ENCODE data around the gene MSANTD2. TPM values are rescaled to one million over a fixed set of nuclear protein-coding genes. Genes with fewer than 3 reads are reported as not detected.

The MSANTD2 gene
- total and polyA plus RNA-seq, 4 experiments from 2014 or later, result 2.4 to 26.3 (median 15.9) TPM

DNA sequence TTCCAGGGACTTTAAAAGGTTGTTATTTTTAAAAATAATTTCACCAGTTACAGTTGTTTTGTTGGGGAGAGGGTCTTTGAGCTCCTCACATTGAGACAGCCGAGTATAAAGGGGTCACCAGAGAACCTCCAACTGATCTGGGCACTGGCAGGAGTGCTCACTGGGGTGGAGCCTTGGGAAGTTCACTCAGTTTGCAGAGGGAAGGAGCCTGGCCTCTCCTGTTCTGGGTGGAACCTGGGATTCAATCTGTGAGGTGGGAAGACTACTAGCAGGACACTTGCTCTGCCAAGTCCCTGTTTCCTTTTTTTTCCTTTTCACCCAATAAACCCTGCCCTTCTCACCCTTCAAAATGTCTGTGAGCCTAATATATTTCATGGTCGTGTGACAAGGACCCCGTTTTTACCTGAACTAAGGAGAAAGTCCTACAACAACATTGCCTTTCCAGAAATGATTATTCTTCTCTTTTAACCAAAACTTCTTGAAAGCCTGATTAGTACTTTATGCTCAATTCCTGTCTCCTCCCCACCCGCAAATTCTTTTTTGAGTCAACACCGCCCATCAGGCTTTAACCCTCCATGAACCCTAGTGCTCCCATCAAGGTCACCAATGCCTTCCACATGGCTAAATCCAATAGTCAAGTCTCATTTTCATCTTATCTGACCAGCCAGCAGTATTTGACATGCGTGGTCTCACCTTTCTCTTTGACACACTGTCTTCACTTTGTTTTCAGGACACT lies 22.0 kb upstream of the MSANTD2 start:
- DNase-seq, result no peak
- H3K4me1 Mint-ChIP-seq, result no peaks in the 10 kb centered on the region
- no peaks in the 10 kb centered on the region for H3K36me3 Mint-ChIP-seq
- no peak overlapping the region for H3K4me3 Mint-ChIP-seq
- H3K9me3 ChIP-seq (ENCODE audit: control insufficient read depth in 1 of 2, low read length in 2 of 2), result no peaks in the 10 kb centered on the region
- no peaks in the 10 kb centered on the region for H3K36me3 ChIP-seq (ENCODE audit: insufficient read depth, low read length)
- no peaks in the 10 kb centered on the region for H3K27me3 ChIP-seq (ENCODE audit: insufficient read depth, low read length)
- no peak overlapping the region for H3K4me3 ChIP-seq (ENCODE audit: low read length in 2 of 2)
- ChIA-PET POLR2A (ENCODE audit: partially characterized antibody) (interaction anchor here (1.0 kb wide), 1 partner anchor 148 kb away, joined by 3 read pairs; the partner anchor contains the start of genes SIAE and SPA17), CTCF (ENCODE audit: partially characterized antibody) (interaction anchor here (0.9 to 1.0 kb wide), 2 partner anchors 10 to 15 kb away, joined by 3 read pairs; no protein-coding TSS in a partner anchor)
- intact Hi-C loops (cut with micrococcal nuclease), result no loop called here
- H3K4me1 ChIP-seq (ENCODE audit: insufficient read depth, low read length), result no peaks in the 10 kb centered on the region
- peaks cover 34 to 52% of the 10 kb centered on the region in 2 donors for H3K27me3 Mint-ChIP-seq
- H3K27ac Mint-ChIP-seq, result no peak overlapping the region
- no peak overlapping the region for H3K27ac ChIP-seq (ENCODE audit: low read depth, low read length)
- no peaks in the 10 kb centered on the region for H3K9me3 Mint-ChIP-seq

DNA sequence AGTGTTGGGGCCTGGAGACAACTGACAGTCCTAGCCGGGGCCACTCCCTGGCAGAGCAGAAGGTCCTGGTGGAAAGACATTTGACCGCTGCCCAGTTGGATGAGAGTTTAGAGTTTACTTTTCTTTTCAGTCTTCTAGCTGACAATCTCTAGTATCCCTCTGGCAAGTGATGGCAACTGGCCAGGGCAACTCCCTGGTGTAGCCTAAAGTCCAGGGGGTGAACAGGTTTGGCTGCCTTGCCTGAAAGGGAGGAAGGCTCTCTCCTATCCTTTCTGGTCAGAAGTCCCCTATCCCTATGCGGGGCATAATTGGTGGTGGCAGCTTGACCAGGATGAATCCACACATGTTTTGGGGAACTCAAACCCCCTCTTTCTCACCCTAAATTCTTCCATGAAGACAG lies 16.8 kb upstream of the MSANTD2 start:
- peaks cover 39 to 52% of the 10 kb centered on the region in 2 donors for H3K27me3 Mint-ChIP-seq

GRCh38 chr11:124814739-124815138 lies 14.5 kb upstream of the MSANTD2 start:
- Mint-ChIP-seq H3K9me3 (no peaks in the 10 kb centered on the region), H3K27ac (no peak overlapping the region), H3K4me3 (no peak overlapping the region), H3K27me3 (peaks cover 39 to 49% of the 10 kb centered on the region in 2 donors), H3K36me3 (no peaks in the 10 kb centered on the region), H3K4me1 (no peaks in the 10 kb centered on the region)
- Histone ChIP-seq H3K9me3 (ENCODE audit: control insufficient read depth in 1 of 2, low read length in 2 of 2) (no peaks in the 10 kb centered on the region), H3K27me3 (ENCODE audit: insufficient read depth, low read length) (no peaks in the 10 kb centered on the region), H3K4me1 (ENCODE audit: insufficient read depth, low read length) (no peaks in the 10 kb centered on the region), H3K27ac (ENCODE audit: low read depth, low read length) (no peak overlapping the region), H3K36me3 (ENCODE audit: insufficient read depth, low read length) (no peaks in the 10 kb centered on the region), H3K4me3 (ENCODE audit: low read length in 2 of 2) (no peak overlapping the region)
- no peak for DNase-seq
- ChIA-PET POLR2A (ENCODE audit: partially characterized antibody) (interaction anchor here (1.6 kb wide), 1 partner anchor 9 kb away, joined by 5 read pairs; no protein-coding TSS in a partner anchor), CTCF (ENCODE audit: partially characterized antibody) (interaction anchor here (0.8 to 1.8 kb wide), 5 partner anchors 9 to 52 kb away, joined by 3 to 5 read pairs (median 3); no protein-coding TSS in a partner anchor)
- intact Hi-C loops (cut with micrococcal nuclease), result no loop called here

More for the DNA sequence above, 16.8 kb upstream of the MSANTD2 start:
- CTCF ChIA-PET (ENCODE audit: partially characterized antibody), result no interaction called here
- Histone ChIP-seq H3K27me3 (ENCODE audit: insufficient read depth, low read length) (no peaks in the 10 kb centered on the region), H3K36me3 (ENCODE audit: insufficient read depth, low read length) (no peaks in the 10 kb centered on the region), H3K4me3 (ENCODE audit: low read length in 2 of 2) (no peak overlapping the region), H3K4me1 (ENCODE audit: insufficient read depth, low read length) (no peaks in the 10 kb centered on the region), H3K27ac (ENCODE audit: low read depth, low read length) (no peak overlapping the region), H3K9me3 (ENCODE audit: control insufficient read depth in 1 of 2, low read length in 2 of 2) (no peaks in the 10 kb centered on the region)
- Mint-ChIP-seq H3K9me3 (no peaks in the 10 kb centered on the region), H3K27ac (no peak overlapping the region), H3K4me1 (no peaks in the 10 kb centered on the region), H3K4me3 (no peak overlapping the region), H3K36me3 (no peaks in the 10 kb centered on the region)
- intact Hi-C loops (cut with micrococcal nuclease), result no loop called here
- POLR2A ChIA-PET (ENCODE audit: partially characterized antibody), result no interaction called here
- no peak for DNase-seq

DNA sequence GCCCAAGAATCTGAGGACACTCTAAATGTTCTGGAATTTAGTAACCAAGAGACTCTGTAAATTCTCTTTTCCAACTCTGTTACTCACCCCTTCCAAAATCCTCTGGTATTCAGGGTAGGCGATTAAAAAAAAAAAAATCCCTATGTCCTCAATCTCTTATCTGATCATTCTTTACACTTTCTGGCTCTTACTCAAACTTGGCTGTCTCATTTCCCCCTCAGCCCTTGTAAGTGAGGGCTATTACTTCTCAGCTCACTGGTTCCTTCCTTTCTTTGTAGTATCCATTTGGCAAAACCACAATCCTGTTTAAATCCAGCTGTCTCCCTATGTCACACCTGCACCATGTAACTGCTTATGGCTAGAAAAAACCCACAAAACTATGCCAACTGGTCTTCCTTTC lies 12.7 kb upstream of the MSANTD2 start:
- Histone ChIP-seq H3K27ac (ENCODE audit: low read depth, low read length) (no peak overlapping the region), H3K36me3 (ENCODE audit: insufficient read depth, low read length) (no peaks in the 10 kb centered on the region), H3K27me3 (ENCODE audit: insufficient read depth, low read length) (no peaks in the 10 kb centered on the region), H3K4me1 (ENCODE audit: insufficient read depth, low read length) (no peaks in the 10 kb centered on the region), H3K9me3 (ENCODE audit: control insufficient read depth in 1 of 2, low read length in 2 of 2) (no peaks in the 10 kb centered on the region), H3K4me3 (ENCODE audit: low read length in 2 of 2) (no peak overlapping the region)
- CTCF ChIA-PET (ENCODE audit: partially characterized antibody), result interaction anchor here (0.7 to 1.7 kb wide), 8 partner anchors 12 to 171 kb away, joined by 3 to 4 read pairs (median 3); no protein-coding TSS in a partner anchor
- DNase-seq, result no peak
- POLR2A ChIA-PET (ENCODE audit: partially characterized antibody), result interaction anchor here (0.7 kb wide), 1 partner anchor 13 kb away, joined by 3 read pairs; the partner anchor contains the start of gene MSANTD2
- Mint-ChIP-seq H3K36me3 (peaks cover 0 to 3% of the 10 kb centered on the region in 2 donors), H3K27ac (no peak overlapping the region), H3K4me3 (no peak overlapping the region), H3K27me3 (peaks cover 30 to 38% of the 10 kb centered on the region in 2 donors), H3K9me3 (no peaks in the 10 kb centered on the region), H3K4me1 (no peaks in the 10 kb centered on the region)
- intact Hi-C loops (cut with micrococcal nuclease), result no loop called here

DNA sequence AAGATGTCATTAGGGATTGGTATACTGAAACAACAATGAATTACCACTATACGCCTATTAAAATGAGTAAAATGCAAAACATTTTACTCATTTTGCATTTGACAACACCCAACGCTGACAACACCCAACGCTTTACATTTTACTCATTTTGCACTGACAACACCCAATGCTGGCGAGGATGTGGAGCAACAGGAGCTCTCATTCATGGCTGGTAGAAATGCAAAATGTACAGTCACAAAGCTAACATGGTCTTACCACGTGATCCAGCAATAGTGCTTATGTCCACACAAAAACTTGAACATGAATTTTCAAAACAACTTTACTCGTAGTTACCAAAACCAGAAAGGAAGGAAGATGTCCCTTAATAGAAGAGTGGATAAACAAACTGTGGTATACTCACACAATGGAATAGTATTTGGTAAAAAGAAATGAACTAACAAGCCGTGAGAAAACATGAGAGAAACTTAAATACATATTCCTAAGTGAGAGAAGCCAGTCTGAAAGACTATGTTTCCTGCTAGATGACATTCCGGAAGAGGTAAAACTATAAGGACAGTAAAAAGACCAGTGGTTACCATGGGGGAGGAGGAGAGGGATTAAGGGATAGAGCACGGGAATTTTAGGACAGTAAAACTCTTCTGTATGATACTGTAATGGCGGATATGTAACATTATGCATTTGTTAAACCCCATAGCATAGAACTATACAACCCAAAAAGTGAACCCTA lies 11.4 kb upstream of the MSANTD2 start:
- POLR2A ChIA-PET (ENCODE audit: partially characterized antibody), result no interaction called here
- no peak for DNase-seq
- H3K27me3 Mint-ChIP-seq, result peaks cover 22 to 26% of the 10 kb centered on the region in 2 donors
- no peaks in the 10 kb centered on the region for H3K4me1 Mint-ChIP-seq
- no peak overlapping the region for H3K4me3 Mint-ChIP-seq
- H3K4me1 ChIP-seq (ENCODE audit: insufficient read depth, low read length), result no peaks in the 10 kb centered on the region
- no peak overlapping the region for H3K4me3 ChIP-seq (ENCODE audit: low read length in 2 of 2)
- no peaks in the 10 kb centered on the region for H3K36me3 ChIP-seq (ENCODE audit: insufficient read depth, low read length)
- CTCF ChIA-PET (ENCODE audit: partially characterized antibody), result no interaction called here
- no peaks in the 10 kb centered on the region for H3K9me3 Mint-ChIP-seq
- peaks cover 0 to 14% of the 10 kb centered on the region in 2 donors for H3K36me3 Mint-ChIP-seq
- intact Hi-C loops (cut with micrococcal nuclease), result no loop called here
- no peaks in the 10 kb centered on the region for H3K27me3 ChIP-seq (ENCODE audit: insufficient read depth, low read length)
- no peaks in the 10 kb centered on the region for H3K9me3 ChIP-seq (ENCODE audit: control insufficient read depth in 1 of 2, low read length in 2 of 2)
- H3K27ac ChIP-seq (ENCODE audit: low read depth, low read length), result no peak overlapping the region
- H3K27ac Mint-ChIP-seq, result no peak overlapping the region

- H3K4me1 Mint-ChIP-seq, result no peaks in the 10 kb centered on the region
- CTCF ChIA-PET (ENCODE audit: partially characterized antibody), result interaction anchor here (1.5 to 5.5 kb wide), 2 partner anchors 14 to 31 kb away, joined by 3 to 22 read pairs; no protein-coding TSS in a partner anchor
- Histone ChIP-seq H3K9me3 (ENCODE audit: control insufficient read depth in 1 of 2, low read length in 2 of 2) (no peaks in the 10 kb centered on the region), H3K27ac (ENCODE audit: low read depth, low read length) (no peak overlapping the region), H3K27me3 (ENCODE audit: insufficient read depth, low read length) (no peaks in the 10 kb centered on the region), H3K4me1 (ENCODE audit: insufficient read depth, low read length) (no peaks in the 10 kb centered on the region), H3K4me3 (ENCODE audit: low read length in 2 of 2) (no peak overlapping the region), H3K36me3 (ENCODE audit: insufficient read depth, low read length) (no peaks in the 10 kb centered on the region)
- peaks cover 8 to 11% of the 10 kb centered on the region in 2 donors for H3K27me3 Mint-ChIP-seq
- intact Hi-C loops (cut with micrococcal nuclease), result no loop called here
- no peak overlapping the region for H3K4me3 Mint-ChIP-seq
- POLR2A ChIA-PET (ENCODE audit: partially characterized antibody), result no interaction called here
- no peak for DNase-seq
- no peak overlapping the region for H3K27ac Mint-ChIP-seq
- no peaks in the 10 kb centered on the region for H3K9me3 Mint-ChIP-seq
- peaks cover 0 to 28% of the 10 kb centered on the region in 2 donors for H3K36me3 Mint-ChIP-seq
Observed at GRCh38 chr11:124807660-124808270, 7.6 kb upstream of the MSANTD2 start.

- H3K27ac Mint-ChIP-seq, result no peak overlapping the region
- intact Hi-C loops (cut with micrococcal nuclease), result no loop called here
Observed at GRCh38 chr11:124807201-124807600, 7.0 kb upstream of the MSANTD2 start.

More at GRCh38 chr11:124807201-124807600, 7.0 kb upstream of the MSANTD2 start:
- Mint-ChIP-seq H3K27me3 (peaks cover 5% of the 10 kb centered on the region in 2 donors), H3K9me3 (no peaks in the 10 kb centered on the region), H3K4me3 (no peak overlapping the region), H3K4me1 (peaks cover 0 to 1% (median 0%) of the 10 kb centered on the region in 4 donors), H3K36me3 (peaks cover 0 to 28% of the 10 kb centered on the region in 2 donors)
- Histone ChIP-seq H3K27me3 (ENCODE audit: insufficient read depth, low read length) (no peaks in the 10 kb centered on the region), H3K4me1 (ENCODE audit: insufficient read depth, low read length) (no peaks in the 10 kb centered on the region), H3K36me3 (ENCODE audit: insufficient read depth, low read length) (no peaks in the 10 kb centered on the region), H3K9me3 (ENCODE audit: control insufficient read depth in 1 of 2, low read length in 2 of 2) (no peaks in the 10 kb centered on the region), H3K27ac (ENCODE audit: low read depth, low read length) (no peak overlapping the region), H3K4me3 (ENCODE audit: low read length in 2 of 2) (no peak overlapping the region)
- no peak for DNase-seq
- ChIA-PET CTCF (ENCODE audit: partially characterized antibody) (interaction anchor here (5.5 kb wide), 1 partner anchor 14 kb away, joined by 22 read pairs; no protein-coding TSS in a partner anchor), POLR2A (ENCODE audit: partially characterized antibody) (interaction anchor here (0.6 kb wide), 1 partner anchor 867 kb away, joined by 3 read pairs; no protein-coding TSS in a partner anchor)
